Gastroesophageal sphincter (tissue), 4 donors: ENCODE data around the gene ZBTB43. TPM values are rescaled to one million over a fixed set of nuclear protein-coding genes. Genes with fewer than 3 reads are reported as not detected.

Source experiments
- ATAC-seq: fragments of 150-250 bp; one replicate; pipeline ENCODE4 v1.9.1; 2016; ENCODE audit warnings: mild to moderate bottlenecking, moderate library complexity
- H3K27ac ChIP-seq, 4 donors: fragments of 200-600 bp; sonication (generic) in 3 of 4; 1 replicate in 3 of 4; 2 replicates in 1 of 4; pipeline ENCODE4 v1.5.1; 2016 to 2019
- H3K27me3 ChIP-seq: fragments of 200-600 bp; sonication (generic); one replicate; pipeline ENCODE4 v1.5.1; 2019
- H3K36me3 ChIP-seq, 2 donors: fragments of 200-600 bp; sonication (generic); one replicate each; pipeline ENCODE4 v1.5.1; 2019; ENCODE audit warnings: control low read depth in 1 of 2
- H3K4me1 ChIP-seq, 3 donors: fragments of 200-600 bp; sonication (generic); 1 replicate in 2 of 3; 2 replicates in 1 of 3; pipeline ENCODE4 v1.5.1; 2016 to 2019; ENCODE audit warnings: control low read depth in 2 of 3
- H3K4me3 ChIP-seq, 2 donors: fragments of 200-600 bp; sonication (generic); one replicate each; pipeline ENCODE4 v1.5.1; 2019; ENCODE audit warnings: mild to moderate bottlenecking in 1 of 2, moderate library complexity in 1 of 2
- H3K9me3 ChIP-seq, 3 donors: fragments of 200-600 bp; sonication (generic); one replicate each; pipeline ENCODE4 v1.5.1; 2017 to 2019; ENCODE audit warnings: control low read depth in 2 of 3
- CTCF ChIP-seq, 4 experiments: fragments of 200-600 bp in 2 of 4; fragments of 450-650 bp in 2 of 4; sonication (generic) in 1 of 4; IDR thresholded peaks; one replicate each; pipeline ENCODE4 v1.5.1; 2017 to 2019; ENCODE audit warnings: antibody characterized with exemption in 4 of 4, mild to moderate bottlenecking in 2 of 4, moderate library complexity in 2 of 4
- EP300 ChIP-seq: sonication (generic); formaldehyde crosslinking; IDR thresholded peaks from one replicate; pipeline ENCODE4 v1.6.1; 2017; ENCODE audit warnings: antibody characterized with exemption, mild to moderate bottlenecking
- POLR2A ChIP-seq, 2 donors: fragments of 450-650 bp; IDR thresholded peaks; one replicate each; pipeline ENCODE4 v1.6.1; 2017; ENCODE audit warnings: antibody characterized with exemption in 2 of 2, mild to moderate bottlenecking in 2 of 2, moderate library complexity in 1 of 2
- POLR2AphosphoS5 ChIP-seq: sonication (generic); formaldehyde crosslinking; IDR thresholded peaks from one replicate; pipeline ENCODE4 v1.6.1; 2017; ENCODE audit warnings: antibody characterized with exemption
- WGBS, 2 donors: methylation state at CpG; one replicate each; pipeline ENCODE4 v1.1.5; 2018; ENCODE audit warnings: low coverage in 1 of 2; 5-methylcytosine and 5-hydroxymethylcytosine counted together
- total RNA-seq, 4 donors: library from RNA; depleted of rRNA; stranded (reverse); fragments of >200 nt; gene quantifications; one replicate each; pipeline ENCODE4 v1.1.0, GENCODE V29; 2016

ZBTB43 gene
- total RNA-seq, 4 donors from 2014 or later, result 9.7 to 12.3 (median 10.7) TPM

- Histone ChIP-seq H3K27me3 (no peaks in the 10 kb centered on the region), H3K9me3 (no peaks in the 10 kb centered on the region), H3K27ac (no peak overlapping the region), H3K36me3 (peaks cover 0 to 44% of the 10 kb centered on the region in 2 donors), H3K4me3 (no peak overlapping the region), H3K4me1 (peaks cover 0 to 13% (median 2%) of the 10 kb centered on the region in 3 donors)
- 81 to 86% methylated on average over 8 to 15 of the region's 23 CpGs for WGBS, 2 donors
- no peak for ATAC-seq
- TF ChIP-seq CTCF (IDR thresholded peaks at IDR 0.05), result no peak
- TF ChIP-seq POLR2AphosphoS5, result no peak
- no peak for TF ChIP-seq EP300
Observed at GRCh38 chr9:126880226-126880946, 75.5 kb downstream of the ZBTB43 start.

- no peak overlapping the region for H3K4me3 ChIP-seq
- no peak overlapping the region for H3K27ac ChIP-seq
- peaks cover 0 to 44% of the 10 kb centered on the region in 2 donors for H3K36me3 ChIP-seq
- WGBS, 2 donors, result 83 to 84% methylated on average over 6 of the region's 6 CpGs
- ATAC-seq, result no peak
- H3K27me3 ChIP-seq, result no peaks in the 10 kb centered on the region
- peaks cover 0 to 13% (median 2%) of the 10 kb centered on the region in 3 donors for H3K4me1 ChIP-seq
- TF ChIP-seq EP300, result no peak
- no peak for TF ChIP-seq POLR2A (IDR thresholded peaks at IDR 0.05)
- no peak for TF ChIP-seq POLR2AphosphoS5
- TF ChIP-seq CTCF (IDR thresholded peaks at IDR 0.05), result no peak
- H3K9me3 ChIP-seq, result no peaks in the 10 kb centered on the region
Observed at GRCh38 chr9:126880947-126881332, 76.1 kb downstream of the ZBTB43 start.

GRCh38 chr9:126882746-126883145, 77.9 kb downstream of the ZBTB43 start:
- ATAC-seq, result no peak
- peaks cover 0 to 51% of the 10 kb centered on the region in 2 donors for H3K36me3 ChIP-seq

GRCh38 chr9:126883636-126884035, 78.8 kb downstream of the ZBTB43 start:
- TF ChIP-seq POLR2AphosphoS5, result no peak
- TF ChIP-seq CTCF (IDR thresholded peaks at IDR 0.05), result no peak
- TF ChIP-seq POLR2A (IDR thresholded peaks at IDR 0.05), result no peak
- TF ChIP-seq EP300, result no peak
- no peak for ATAC-seq
- Histone ChIP-seq H3K9me3 (no peaks in the 10 kb centered on the region), H3K4me3 (no peak overlapping the region), H3K27ac (no peak overlapping the region), H3K36me3 (peaks cover 0 to 51% of the 10 kb centered on the region in 2 donors), H3K4me1 (peaks cover 0 to 6% (median 2%) of the 10 kb centered on the region in 3 donors), H3K27me3 (no peaks in the 10 kb centered on the region)
- 77 to 85% methylated on average over 14 to 15 of the region's 15 CpGs for WGBS, 2 donors

More at GRCh38 chr9:126882746-126883145, 77.9 kb downstream of the ZBTB43 start:
- H3K27ac ChIP-seq, result no peak overlapping the region
- H3K4me3 ChIP-seq, result no peak overlapping the region
- peaks cover 0 to 6% (median 2%) of the 10 kb centered on the region in 3 donors for H3K4me1 ChIP-seq
- H3K27me3 ChIP-seq, result no peaks in the 10 kb centered on the region
- TF ChIP-seq CTCF (IDR thresholded peaks at IDR 0.05) (no peak), POLR2A (IDR thresholded peaks at IDR 0.05) (no peak), EP300 (no peak), POLR2AphosphoS5 (no peak)
- 94 to 100% methylated on average over 3 to 11 of the region's 11 CpGs for WGBS, 2 donors
- no peaks in the 10 kb centered on the region for H3K9me3 ChIP-seq

GRCh38 chr9:126885131-126885641, 80.3 kb downstream of the ZBTB43 start:
- Histone ChIP-seq H3K27me3 (no peaks in the 10 kb centered on the region), H3K4me3 (no peak overlapping the region), H3K9me3 (no peaks in the 10 kb centered on the region), H3K36me3 (peaks cover 0 to 39% of the 10 kb centered on the region in 2 donors), H3K27ac (no peak overlapping the region), H3K4me1 (peaks cover 0 to 6% (median 2%) of the 10 kb centered on the region in 3 donors)
- 75 to 88% methylated on average over 5 to 6 of the region's 6 CpGs for WGBS, 2 donors
- no peak for ATAC-seq
- TF ChIP-seq CTCF (IDR thresholded peaks at IDR 0.05), result no peak
- no peak for TF ChIP-seq POLR2A (IDR thresholded peaks at IDR 0.05)
- no peak for TF ChIP-seq EP300
- no peak for TF ChIP-seq POLR2AphosphoS5
